Measurements from ENCODE around the gene TBX2. TPM values are rescaled to one million over a fixed set of nuclear protein-coding genes. Genes with fewer than 3 reads are reported as not detected.

The TBX2 gene
- total and polyA plus RNA-seq, 2 of the 13 experiments (the other 11 are each of a cell fraction or from before 2014, with no cell fraction given): 2.8 to 15.3 TPM

DNA sequence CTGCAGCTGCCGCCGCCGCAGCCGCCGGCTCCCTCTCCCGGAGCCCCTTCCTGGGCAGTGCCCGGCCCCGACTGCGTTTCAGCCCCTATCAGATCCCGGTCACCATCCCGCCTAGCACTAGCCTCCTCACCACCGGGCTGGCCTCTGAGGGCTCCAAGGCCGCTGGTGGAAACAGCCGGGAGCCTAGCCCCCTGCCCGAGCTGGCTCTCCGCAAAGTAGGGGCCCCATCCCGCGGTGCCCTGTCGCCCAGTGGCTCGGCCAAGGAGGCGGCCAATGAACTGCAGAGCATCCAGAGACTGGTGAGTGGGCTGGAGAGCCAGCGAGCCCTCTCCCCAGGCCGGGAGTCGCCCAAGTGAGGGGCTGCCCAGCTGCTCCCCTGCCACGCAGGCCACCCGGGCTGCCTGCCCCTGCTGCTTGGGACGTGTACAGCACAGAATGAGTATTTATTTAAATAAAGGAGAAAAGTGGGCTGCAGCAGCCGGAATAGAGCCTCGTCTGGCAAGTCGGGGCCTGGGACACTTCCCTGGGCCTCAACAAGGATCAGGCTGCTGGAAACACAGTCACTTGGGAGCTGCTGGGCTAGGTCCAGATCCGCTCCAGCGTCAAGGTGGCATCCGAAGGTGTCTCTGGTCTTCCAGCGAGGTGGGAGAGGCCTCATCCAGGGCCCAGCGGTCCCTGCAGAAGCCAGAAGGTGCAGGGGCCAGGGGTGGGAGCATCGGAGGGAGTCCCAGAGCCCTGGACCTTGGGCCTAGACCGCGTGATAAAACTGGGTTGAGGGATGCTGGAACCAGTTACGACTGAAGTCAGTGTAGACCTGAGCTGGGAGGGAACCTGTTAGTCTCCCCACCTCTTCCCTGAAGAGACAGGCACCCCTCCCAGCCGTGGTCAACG is 8.8 kb downstream of the TBX2 start:
- in situ Hi-C loops (cut with HindIII; ENCODE audit: extremely low pct_ligation_motif_present, low pct_unique_long_range_greater_than_20kb): no loop called here
- no peak overlapping the region for H3K9ac ChIP-seq (ENCODE audit: insufficient read depth, low read depth, low read length)
- no peaks in the 10 kb centered on the region for H3K9me3 ChIP-seq (ENCODE audit: low read length)
- ATAC-seq (no peak), FAIRE-seq (no peak), DNase-seq (ENCODE audit: low spot score) (no peak)
- H2AFZ ChIP-seq (ENCODE audit: low read length): no peak overlapping the region
- WGBS (ENCODE audit: low lambda C conversion rate): 95% methylated on average over 41 of the region's 41 CpGs
- no TSS peak for BruUV-seq (replicated peaks)
- intact Hi-C loops (cut with micrococcal nuclease; ENCODE audit: unreplicated experiment): loop anchor here (1.0 to 5.0 kb wide), 3 partner anchors 344 to 438 kb away; no protein-coding TSS in a partner anchor
- ChIA-PET CTCF (ENCODE audit: low intra/inter-chr PET ratio, low total read pairs) (interaction anchor here (1.6 to 1.8 kb wide), 4 partner anchors 52 to 437 kb away, joined by 3 to 13 read pairs (median 9); no protein-coding TSS in a partner anchor), POLR2A (interaction anchor here (1.0 to 3.7 kb wide), 2 partner anchors 9 to 53 kb away, joined by 3 to 19 read pairs; partner anchors contain the start of gene TBX2)
- H3K4me2 ChIP-seq (ENCODE audit: low read depth, low read length): peak overlapping the region; percentile 92
- H3K36me3 ChIP-seq (replicated peaks in 1 of 2; ENCODE audit: control insufficient read depth in 1 of 2, insufficient read depth in 2 of 2, low read length in 2 of 2): peaks cover 0 to 5% of the 10 kb centered on the region in 2 experiments; a peak in 2 of 5 replicates
- H3K27me3 ChIP-seq (ENCODE audit: control insufficient read depth in 1 of 2, insufficient read depth in 2 of 2, low read length in 2 of 2): no peaks in the 10 kb centered on the region
- H3K79me2 ChIP-seq (ENCODE audit: insufficient read depth, low read length): no peaks in the 10 kb centered on the region
- H3K4me3 ChIP-seq (replicated peaks in 1 of 3; ENCODE audit: insufficient read depth in 1 of 3, low read depth in 2 of 3, low read length in 3 of 3): 0 out of 6 replicates have a peak overlapping the region, but pooled peaks of 1 of the 3 experiments have one; percentile 77
- H3K27ac ChIP-seq (ENCODE audit: extremely low read length, insufficient read depth, low read length): no peak overlapping the region
- H3K4me1 ChIP-seq (ENCODE audit: insufficient read depth, low read length): peaks cover 37% of the 10 kb centered on the region
- no peaks in the 10 kb centered on the region for H4K20me1 ChIP-seq (ENCODE audit: insufficient read depth, low read length)
- TF ChIP-seq MAFF (IDR thresholded peaks at IDR 0.05; ENCODE audit: low read depth, low read length) (no peak), RXRA (CRISPR knock-in tag; IDR thresholded peaks at IDR 0.05) (no peak), MYC (CRISPR knock-in tag; IDR thresholded peaks at IDR 0.05; ENCODE audit: borderline replicate concordance) (no peak), ZNF766 (CRISPR knock-in tag; IDR thresholded peaks at IDR 0.05; ENCODE audit: borderline replicate concordance) (no peak), ISL2 (CRISPR knock-in tag; IDR thresholded peaks at IDR 0.05) (no peak), ETV5 (CRISPR knock-in tag; IDR thresholded peaks at IDR 0.05; ENCODE audit: borderline replicate concordance) (0 out of 2 replicates have a peak, but pooled peaks have one; percentile 5), GZF1 (CRISPR knock-in tag; IDR thresholded peaks at IDR 0.05) (no peak), ZNF343 (CRISPR knock-in tag; IDR thresholded peaks at IDR 0.05) (no peak), HIVEP1 (CRISPR knock-in tag; IDR thresholded peaks at IDR 0.05) (0 out of 2 replicates have a peak, but pooled peaks have one; percentile 17), ARID2 (CRISPR knock-in tag; IDR thresholded peaks at IDR 0.05; ENCODE audit: borderline replicate concordance) (no peak), CREB1 (IDR thresholded peaks at IDR 0.05) (no peak), CREB1 (CRISPR knock-in tag; IDR thresholded peaks at IDR 0.05) (no peak), KLF6 (CRISPR knock-in tag; IDR thresholded peaks at IDR 0.05) (no peak)
- TF ChIP-seq, protein P1, sequence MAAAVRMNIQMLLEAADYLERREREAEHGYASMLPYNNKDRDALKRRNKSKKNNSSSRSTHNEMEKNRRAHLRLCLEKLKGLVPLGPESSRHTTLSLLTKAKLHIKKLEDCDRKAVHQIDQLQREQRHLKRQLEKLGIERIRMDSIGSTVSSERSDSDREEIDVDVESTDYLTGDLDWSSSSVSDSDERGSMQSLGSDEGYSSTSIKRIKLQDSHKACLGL (CRISPR knock-in tag; IDR thresholded peaks at IDR 0.05): 0 out of 2 replicates have a peak, but pooled peaks have one; percentile 14
- TF ChIP-seq, protein P2, sequence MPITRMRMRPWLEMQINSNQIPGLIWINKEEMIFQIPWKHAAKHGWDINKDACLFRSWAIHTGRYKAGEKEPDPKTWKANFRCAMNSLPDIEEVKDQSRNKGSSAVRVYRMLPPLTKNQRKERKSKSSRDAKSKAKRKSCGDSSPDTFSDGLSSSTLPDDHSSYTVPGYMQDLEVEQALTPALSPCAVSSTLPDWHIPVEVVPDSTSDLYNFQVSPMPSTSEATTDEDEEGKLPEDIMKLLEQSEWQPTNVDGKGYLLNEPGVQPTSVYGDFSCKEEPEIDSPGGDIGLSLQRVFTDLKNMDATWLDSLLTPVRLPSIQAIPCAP (CRISPR knock-in tag; IDR thresholded peaks at IDR 0.05; ENCODE audit: low read depth): no peak
- TF ChIP-seq, protein P3, sequence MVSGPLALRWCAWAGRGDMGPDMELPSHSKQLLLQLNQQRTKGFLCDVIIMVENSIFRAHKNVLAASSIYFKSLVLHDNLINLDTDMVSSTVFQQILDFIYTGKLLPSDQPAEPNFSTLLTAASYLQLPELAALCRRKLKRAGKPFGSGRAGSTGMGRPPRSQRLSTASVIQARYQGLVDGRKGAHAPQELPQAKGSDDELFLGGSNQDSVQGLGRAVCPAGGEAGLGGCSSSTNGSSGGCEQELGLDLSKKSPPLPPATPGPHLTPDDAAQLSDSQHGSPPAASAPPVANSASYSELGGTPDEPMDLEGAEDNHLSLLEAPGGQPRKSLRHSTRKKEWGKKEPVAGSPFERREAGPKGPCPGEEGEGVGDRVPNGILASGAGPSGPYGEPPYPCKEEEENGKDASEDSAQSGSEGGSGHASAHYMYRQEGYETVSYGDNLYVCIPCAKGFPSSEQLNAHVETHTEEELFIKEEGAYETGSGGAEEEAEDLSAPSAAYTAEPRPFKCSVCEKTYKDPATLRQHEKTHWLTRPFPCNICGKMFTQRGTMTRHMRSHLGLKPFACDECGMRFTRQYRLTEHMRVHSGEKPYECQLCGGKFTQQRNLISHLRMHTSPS (CRISPR knock-in tag; IDR thresholded peaks at IDR 0.05; ENCODE audit: low read depth): no peak
- TF ChIP-seq, protein P4, sequence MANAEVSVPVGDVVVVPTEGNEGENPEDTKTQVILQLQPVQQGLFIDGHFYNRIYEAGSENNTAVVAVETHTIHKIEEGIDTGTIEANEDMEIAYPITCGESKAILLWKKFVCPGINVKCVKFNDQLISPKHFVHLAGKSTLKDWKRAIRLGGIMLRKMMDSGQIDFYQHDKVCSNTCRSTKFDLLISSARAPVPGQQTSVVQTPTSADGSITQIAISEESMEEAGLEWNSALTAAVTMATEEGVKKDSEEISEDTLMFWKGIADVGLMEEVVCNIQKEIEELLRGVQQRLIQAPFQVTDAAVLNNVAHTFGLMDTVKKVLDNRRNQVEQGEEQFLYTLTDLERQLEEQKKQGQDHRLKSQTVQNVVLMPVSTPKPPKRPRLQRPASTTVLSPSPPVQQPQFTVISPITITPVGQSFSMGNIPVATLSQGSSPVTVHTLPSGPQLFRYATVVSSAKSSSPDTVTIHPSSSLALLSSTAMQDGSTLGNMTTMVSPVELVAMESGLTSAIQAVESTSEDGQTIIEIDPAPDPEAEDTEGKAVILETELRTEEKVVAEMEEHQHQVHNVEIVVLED (CRISPR knock-in tag; IDR thresholded peaks at IDR 0.05; ENCODE audit: borderline replicate concordance): no peak
- TF ChIP-seq, protein P5, sequence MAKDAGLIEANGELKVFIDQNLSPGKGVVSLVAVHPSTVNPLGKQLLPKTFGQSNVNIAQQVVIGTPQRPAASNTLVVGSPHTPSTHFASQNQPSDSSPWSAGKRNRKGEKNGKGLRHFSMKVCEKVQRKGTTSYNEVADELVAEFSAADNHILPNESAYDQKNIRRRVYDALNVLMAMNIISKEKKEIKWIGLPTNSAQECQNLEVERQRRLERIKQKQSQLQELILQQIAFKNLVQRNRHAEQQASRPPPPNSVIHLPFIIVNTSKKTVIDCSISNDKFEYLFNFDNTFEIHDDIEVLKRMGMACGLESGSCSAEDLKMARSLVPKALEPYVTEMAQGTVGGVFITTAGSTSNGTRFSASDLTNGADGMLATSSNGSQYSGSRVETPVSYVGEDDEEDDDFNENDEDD (CRISPR knock-in tag; IDR thresholded peaks at IDR 0.05; ENCODE audit: borderline replicate concordance): no peak
